ENCODE results near the gene CSMD2.
"Not testable (repeated sequence)": the region's sequence is repeated elsewhere in the genome, so short reads cannot be mapped to it uniquely, and the experiment has no call there.

Gene CSMD2

GRCh38 chr1:33516428-33516827, 648.6 kb downstream of the CSMD2 start:
- DNase-seq = no peak

DNA sequence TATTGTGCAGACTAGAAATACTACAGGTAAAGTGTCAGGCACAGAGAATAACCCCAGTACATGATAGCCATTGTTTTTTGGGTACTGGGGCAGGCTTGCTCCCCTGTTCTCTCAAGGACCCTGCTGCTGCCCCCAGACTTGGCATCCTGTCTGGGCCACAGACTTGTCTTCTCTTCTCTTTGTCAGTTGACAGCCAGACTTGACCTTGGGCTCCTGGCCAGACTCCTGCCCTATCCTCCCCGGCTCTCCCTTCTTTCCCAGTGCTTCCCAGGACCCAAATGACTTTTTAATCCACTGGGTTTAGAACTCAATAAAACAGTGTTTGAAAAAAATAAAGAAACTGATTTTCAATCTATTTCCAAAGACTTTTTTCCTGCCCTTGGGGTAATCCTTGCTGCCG, 649.4 kb downstream of the CSMD2 start:
- no peak for DNase-seq

DNA sequence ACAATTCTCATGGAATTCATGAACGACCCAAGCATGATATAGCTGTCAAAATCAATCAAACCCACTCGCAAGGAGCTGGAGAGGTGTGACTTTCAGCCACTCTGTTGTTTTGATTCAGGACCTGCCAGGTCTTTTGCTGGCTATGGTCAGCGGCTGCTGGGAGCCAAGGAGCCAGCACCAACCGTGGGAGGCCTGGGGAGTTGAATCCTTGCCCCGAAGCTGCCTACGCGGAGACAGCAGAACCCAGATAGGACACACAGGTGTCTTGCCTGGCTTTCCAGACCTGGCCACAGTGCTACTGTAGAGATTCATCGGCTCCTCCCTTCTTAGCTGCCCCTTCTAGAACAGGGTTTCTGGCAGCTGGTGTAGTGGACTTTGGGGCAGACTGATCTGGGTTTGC, 649.9 kb downstream of the CSMD2 start:
- no peak for DNase-seq

DNA sequence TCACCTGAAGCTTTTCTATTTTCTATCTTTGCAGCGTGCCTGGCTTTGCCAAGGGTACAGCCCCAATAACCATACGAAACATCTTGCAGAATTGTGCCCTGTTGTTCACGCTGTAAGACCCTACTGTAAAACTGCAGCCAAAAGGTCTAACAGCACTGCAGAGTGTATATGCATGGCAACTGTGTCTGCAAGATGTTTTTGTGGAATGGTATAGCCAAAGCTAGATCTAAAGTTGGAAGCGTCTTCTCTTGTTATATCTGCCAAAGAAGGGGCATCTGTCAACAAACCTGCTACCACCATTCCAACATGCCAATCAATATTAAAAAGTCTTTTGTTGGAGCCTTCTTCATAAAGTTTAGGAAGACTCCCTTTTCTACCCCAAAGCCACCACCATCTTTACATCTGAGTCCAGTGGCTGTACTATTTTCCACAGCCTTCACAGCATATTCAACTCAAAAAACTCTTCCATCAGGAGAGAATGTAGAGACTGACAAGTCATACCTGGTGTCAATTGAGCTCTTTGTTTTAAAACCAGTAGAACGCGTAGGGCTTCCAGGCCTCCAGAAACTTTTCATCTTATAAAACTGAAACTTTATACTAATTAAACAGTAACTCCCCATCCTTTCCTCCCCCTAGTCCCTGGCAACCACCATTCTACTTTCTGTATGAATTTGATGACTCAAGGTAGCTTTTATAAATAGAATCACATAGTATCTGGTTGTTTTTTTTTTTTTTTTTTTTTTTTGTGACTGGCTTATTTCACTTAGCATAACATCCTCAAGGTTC, 652.6 kb downstream of the CSMD2 start:
- DNase-seq = peak in 1 of 2 experiments; percentile 11

- DNase-seq = not testable (repeated sequence)
Observed at GRCh38 chr1:33509276-33509675, 655.8 kb downstream of the CSMD2 start.

- DNase-seq = no peak
Observed at GRCh38 chr1:33508151-33508550, 656.9 kb downstream of the CSMD2 start.

DNA sequence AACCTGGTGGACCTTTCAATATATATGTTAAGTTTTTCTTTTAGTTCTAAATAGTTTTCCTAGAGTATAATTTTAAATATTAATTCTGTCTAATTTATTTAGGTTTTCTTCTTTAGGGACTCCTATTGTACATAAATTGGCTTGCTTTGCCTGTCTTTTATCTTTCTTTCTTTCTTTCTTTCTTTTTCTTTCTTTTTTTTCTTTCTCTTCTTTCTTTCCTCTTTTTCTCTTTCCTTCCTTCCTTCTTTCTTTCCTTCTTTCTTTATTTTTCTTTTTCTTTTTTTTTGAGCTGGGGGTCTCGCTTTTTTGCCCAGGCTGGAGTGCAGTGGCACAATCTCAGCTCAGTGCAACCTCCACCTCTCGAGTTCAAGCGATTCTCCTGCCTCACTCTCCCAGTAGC, 657.4 kb downstream of the CSMD2 start:
- no peak for DNase-seq

DNA sequence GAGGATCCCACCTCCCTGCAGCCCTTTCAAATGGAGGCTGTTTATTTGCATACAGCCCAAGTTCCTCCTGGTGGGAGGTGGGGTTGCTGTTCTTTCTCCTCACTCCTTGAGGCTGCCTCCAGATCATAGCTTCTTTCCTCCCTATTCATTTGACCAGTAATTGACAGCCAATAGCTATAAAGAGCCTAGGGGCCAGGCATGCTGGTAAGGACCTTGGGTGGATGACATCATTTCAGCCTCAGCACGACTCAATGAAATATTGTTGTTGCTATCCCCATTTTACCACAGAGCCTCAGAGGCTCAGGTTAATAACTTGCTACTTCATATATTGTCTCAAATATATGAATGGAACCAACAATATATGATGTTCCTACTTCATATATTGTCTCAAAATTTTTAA, 661.5 kb downstream of the CSMD2 start:
- DNase-seq = no peak

GRCh38 chr1:33502726-33503125, 662.3 kb downstream of the CSMD2 start:
- DNase-seq = no peak

DNA sequence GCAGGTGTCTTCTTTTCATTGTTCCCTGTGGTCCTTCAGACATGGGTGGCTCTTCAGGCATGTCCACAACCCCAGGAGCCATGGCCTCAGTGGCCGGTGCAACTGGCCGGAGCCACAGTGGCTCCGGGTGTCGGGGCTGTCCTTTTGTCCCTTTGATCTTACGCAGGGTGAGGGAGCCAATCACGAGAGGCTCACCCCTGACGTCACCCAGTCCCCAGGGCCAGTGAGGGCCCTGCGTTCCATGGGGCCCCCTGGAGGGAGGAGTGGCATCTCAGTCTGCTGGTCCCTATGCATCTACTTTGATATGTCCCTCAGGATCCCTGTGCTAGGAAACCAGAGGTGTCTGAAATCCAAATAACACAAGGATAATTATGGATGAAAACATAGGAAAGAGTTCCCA, 663.3 kb downstream of the CSMD2 start:
- DNase-seq = no peak

GRCh38 chr1:33501309-33501708, 663.7 kb downstream of the CSMD2 start:
- no peak for DNase-seq

DNA sequence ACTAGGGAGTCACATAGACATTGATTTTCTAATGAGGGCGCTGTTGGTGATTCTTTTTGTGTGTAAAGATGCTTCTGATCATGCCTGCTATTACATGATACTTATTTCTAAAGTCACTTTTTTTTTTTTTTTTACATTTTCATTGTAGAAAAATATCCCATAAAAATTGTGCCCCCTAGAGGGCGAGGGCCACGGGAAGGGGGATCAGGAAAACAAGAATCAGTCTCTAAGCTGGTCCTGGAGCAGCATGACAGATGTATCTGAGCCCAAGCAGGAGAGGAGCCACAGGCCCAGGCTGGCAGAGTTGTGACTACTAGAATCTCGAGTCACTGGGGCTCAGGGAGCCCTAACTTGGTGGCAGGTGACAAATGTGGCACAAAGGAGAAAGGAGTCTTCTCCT, 664.5 kb downstream of the CSMD2 start:
- DNase-seq = no peak

DNA sequence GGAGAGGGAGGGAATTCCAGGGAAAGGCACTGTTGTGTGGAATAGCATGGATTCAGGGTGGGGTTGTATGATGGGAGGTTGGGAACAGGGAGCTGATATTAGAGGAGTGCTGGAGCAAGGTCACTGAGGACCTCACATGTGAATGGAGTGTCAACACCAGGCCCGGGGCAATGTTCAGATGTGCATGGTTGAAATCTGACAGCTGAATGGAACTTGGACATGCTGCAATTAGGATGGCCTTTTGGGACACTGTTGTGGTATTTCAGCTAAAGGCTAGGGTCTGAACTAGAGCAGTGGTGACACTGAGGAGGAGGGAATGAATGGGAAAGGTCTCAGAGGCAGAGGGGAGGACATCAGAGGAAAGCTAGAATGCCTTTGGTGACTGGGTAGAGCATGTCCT, 667.6 kb downstream of the CSMD2 start:
- DNase-seq = no peak

DNA sequence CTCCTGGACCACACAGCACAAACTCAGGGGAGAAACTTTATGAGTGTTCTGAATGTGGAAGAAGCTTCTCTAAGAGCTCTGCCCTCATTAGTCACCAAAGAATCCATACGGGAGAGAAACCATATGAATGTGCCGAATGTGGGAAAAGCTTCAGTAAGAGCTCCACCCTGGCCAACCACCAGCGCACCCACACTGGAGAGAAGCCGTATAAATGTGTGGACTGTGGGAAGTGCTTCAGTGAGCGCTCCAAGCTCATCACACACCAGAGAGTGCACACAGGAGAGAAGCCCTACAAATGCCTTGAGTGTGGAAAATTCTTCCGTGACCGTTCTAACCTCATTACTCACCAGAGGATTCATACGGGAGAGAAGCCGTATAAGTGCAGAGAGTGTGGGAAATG, 670.1 kb downstream of the CSMD2 start:
- no peak for DNase-seq

DNA sequence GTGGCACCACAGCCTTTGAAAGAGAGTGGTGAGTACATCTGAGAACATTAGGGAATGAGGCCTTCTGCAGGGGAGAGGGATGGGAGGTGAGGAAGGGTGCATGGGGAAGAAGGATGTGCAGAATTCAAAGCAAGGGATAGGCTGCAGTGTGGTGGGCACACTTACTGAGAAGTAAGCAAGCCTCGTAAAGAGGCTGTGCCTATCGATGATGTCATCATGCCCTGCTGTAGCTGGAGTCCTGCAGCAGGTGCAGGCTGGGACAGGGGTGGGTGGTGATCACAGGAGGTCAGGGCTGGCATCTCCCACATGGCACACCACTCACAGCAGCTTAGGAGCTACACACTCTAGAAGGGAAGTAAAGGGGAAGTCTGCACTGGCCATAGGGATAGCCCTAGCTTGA, 676.4 kb downstream of the CSMD2 start:
- DNase-seq = no peak

- no peak for DNase-seq
Observed at GRCh38 chr1:33482412-33482811, 682.6 kb downstream of the CSMD2 start.

DNA sequence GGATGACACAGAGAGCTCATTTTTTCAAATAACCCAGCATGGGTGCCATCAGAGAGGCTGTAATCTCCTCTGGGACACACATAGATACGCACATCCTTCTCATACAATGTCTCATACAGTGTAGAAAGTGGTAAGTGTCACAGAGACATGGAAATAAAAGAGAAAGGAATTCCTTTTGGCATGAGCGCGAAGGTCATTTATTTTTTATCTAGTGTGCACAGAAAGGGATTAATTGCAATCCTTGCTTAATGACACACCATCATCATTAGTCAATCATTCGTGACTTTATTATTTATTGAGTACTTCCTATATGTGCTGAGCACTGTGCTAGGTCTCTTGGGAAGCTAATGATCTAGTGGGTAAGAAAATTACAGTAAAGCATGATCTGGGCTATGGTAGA, 687.6 kb downstream of the CSMD2 start:
- no peak for DNase-seq

DNA sequence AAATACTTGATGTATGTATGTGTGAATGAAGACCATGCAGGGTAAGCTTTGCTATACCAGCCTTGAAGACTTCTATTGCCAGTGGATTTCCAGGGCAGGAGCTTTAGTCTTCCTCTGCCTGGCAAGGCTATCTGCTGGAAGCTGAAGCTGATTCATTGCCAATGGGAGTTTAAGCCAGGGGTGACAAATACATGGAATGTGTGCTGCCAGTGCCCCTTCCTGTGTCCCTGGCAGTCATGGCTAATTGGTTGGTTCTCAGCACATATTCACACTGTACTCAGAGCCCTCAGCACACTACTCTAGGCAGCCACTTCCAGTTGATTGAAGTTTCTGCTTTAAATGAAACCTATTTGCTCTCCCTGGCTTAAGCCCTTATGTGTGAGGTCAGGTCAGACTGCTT, 691.1 kb downstream of the CSMD2 start:
- DNase-seq = no peak

- DNase-seq = peak; percentile 95 to 98
Observed at GRCh38 chr1:33472269-33472980, 692.6 kb downstream of the CSMD2 start, which contains the start of gene ZSCAN20. ZSCAN20 (plus strand) TSS chr1:33472645; CDS start chr1:33479289, 6,644 bp downstream.

DNA sequence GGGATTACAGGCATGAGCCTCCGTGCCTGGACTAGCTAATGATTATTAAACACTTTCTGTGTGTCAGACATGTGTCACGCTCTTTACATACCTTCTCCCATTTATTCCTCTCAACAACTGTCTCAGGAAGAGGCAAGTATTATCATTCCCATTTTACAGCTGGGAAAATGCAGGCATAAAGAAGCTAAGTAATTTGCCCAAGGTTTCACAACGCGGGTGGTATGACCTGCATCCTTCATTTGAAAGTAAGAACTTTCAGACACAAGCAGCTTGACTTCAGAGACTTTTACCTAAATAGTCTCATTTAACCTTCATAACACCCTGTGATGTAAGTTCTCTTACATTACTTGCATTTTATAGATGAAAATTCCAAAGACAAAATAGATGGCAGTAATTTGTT, 693.6 kb downstream of the CSMD2 start:
- DNase-seq = no peak

- peak; percentile 64 to 84 for DNase-seq
Observed at GRCh38 chr1:33470495-33471012, 694.5 kb downstream of the CSMD2 start.

GRCh38 chr1:33469691-33470090, 695.3 kb downstream of the CSMD2 start:
- DNase-seq = no peak

DNA sequence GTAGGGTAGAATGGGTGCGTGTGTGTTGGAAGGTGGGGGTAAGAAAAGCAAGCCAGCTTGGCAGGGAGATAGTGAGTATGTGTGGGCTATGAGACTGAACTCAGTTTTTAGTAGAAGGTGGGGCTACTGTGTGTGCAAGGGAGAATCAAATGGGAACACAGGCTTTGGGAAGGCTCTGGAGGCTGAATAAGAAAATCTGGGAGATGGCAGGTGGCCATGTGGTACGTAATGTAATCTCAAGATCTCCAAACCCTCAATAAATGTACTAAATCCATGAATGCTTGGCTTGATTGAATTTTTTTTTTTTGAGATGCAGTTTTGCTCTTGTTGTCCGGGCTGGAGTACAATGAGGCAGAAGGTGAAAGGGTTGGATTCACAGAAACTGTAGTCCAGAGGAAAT, 696.1 kb downstream of the CSMD2 start:
- DNase-seq = no peak

DNA sequence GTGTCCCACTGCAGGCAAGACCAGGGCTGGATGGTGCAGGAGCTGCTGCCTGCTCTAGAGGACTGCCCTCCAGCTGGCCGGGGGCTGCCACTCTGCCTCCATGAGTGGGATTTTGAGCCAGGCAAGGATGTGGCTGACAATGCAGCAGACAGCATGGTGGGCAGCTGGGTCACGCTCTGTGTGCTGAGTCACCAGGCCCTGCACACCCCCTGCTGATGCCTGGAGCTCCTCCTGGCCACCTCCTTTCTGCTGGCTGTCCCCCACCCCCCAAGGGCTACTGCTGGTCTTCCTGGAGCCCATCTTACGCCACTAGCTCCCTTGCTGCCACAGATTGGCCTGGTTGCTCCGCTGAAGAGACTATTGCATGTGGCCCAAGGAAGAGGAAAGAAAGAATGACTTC, 696.5 kb downstream of the CSMD2 start:
- DNase-seq = no peak

Measured in NCI-H446 (cell line).